ENCODE data around the gene OSBPL9.
A peak's percentile ranks its signal among the peaks of the same experiment; 100 is the strongest.
"Not testable (repeated sequence)": the region's sequence is repeated elsewhere in the genome, so short reads cannot be mapped to it uniquely, and the experiment has no call there.

Gene OSBPL9

GRCh38 chr1:51592711-51593110, 24.2 kb upstream of the OSBPL9 start:
- no peak for DNase-seq (ENCODE audit: low spot score in 2 of 2)
- Mint-ChIP-seq H3K27ac (no peak overlapping the region), H3K36me3 (no peaks in the 10 kb centered on the region), H3K4me3 (no peak overlapping the region), H3K4me1 (no peaks in the 10 kb centered on the region), H3K9me3 (no peaks in the 10 kb centered on the region)
- no peak for ATAC-seq

GRCh38 chr1:51594716-51595115, 22.2 kb upstream of the OSBPL9 start:
- DNase-seq (ENCODE audit: low spot score in 2 of 2), result no peak

GRCh38 chr1:51600529-51600928, 16.4 kb upstream of the OSBPL9 start:
- Mint-ChIP-seq H3K36me3 (no peaks in the 10 kb centered on the region), H3K9me3 (no peaks in the 10 kb centered on the region), H3K27ac (no peak overlapping the region), H3K4me1 (no peaks in the 10 kb centered on the region), H3K4me3 (no peak overlapping the region)
- DNase-seq (ENCODE audit: low spot score in 2 of 2) (no peak), ATAC-seq (no peak)

More at GRCh38 chr1:51594716-51595115, 22.2 kb upstream of the OSBPL9 start:
- ATAC-seq, result no peak
- Mint-ChIP-seq H3K36me3 (no peaks in the 10 kb centered on the region), H3K9me3 (no peaks in the 10 kb centered on the region), H3K27ac (no peak overlapping the region), H3K4me3 (no peak overlapping the region), H3K4me1 (no peaks in the 10 kb centered on the region)

GRCh38 chr1:51600965-51601364, 15.9 kb upstream of the OSBPL9 start:
- H3K4me3 Mint-ChIP-seq, result no peak overlapping the region
- H3K27ac Mint-ChIP-seq, result no peak overlapping the region
- ATAC-seq, result no peak
- H3K4me1 Mint-ChIP-seq, result no peaks in the 10 kb centered on the region
- no peaks in the 10 kb centered on the region for H3K9me3 Mint-ChIP-seq
- H3K36me3 Mint-ChIP-seq, result no peaks in the 10 kb centered on the region
- no peak for DNase-seq (ENCODE audit: low spot score in 2 of 2)

- DNase-seq (ENCODE audit: low spot score in 2 of 2) (no peak), ATAC-seq (no peak)
- Mint-ChIP-seq H3K27ac (no peak overlapping the region), H3K4me1 (no peaks in the 10 kb centered on the region), H3K36me3 (no peaks in the 10 kb centered on the region), H3K4me3 (no peak overlapping the region), H3K9me3 (no peaks in the 10 kb centered on the region)
Observed at GRCh38 chr1:51605961-51606723, 10.8 kb upstream of the OSBPL9 start.

- Mint-ChIP-seq H3K27ac (no peak overlapping the region), H3K9me3 (no peaks in the 10 kb centered on the region), H3K4me1 (no peaks in the 10 kb centered on the region), H3K4me3 (no peak overlapping the region), H3K36me3 (no peaks in the 10 kb centered on the region)
- no peak for DNase-seq (ENCODE audit: low spot score in 2 of 2)
- ATAC-seq, result no peak
Observed at GRCh38 chr1:51607681-51608095, 9.2 kb upstream of the OSBPL9 start.

- H3K4me3 Mint-ChIP-seq; H3K9me3 Mint-ChIP-seq; DNase-seq (ENCODE audit: low spot score in 2 of 2); H3K27ac Mint-ChIP-seq; ATAC-seq; H3K36me3 Mint-ChIP-seq; H3K4me1 Mint-ChIP-seq: not testable (repeated sequence)
Observed at GRCh38 chr1:51610104-51610503, 6.8 kb upstream of the OSBPL9 start.

- Mint-ChIP-seq H3K36me3 (no peaks in the 10 kb centered on the region), H3K9me3 (no peaks in the 10 kb centered on the region), H3K4me3 (no peak overlapping the region), H3K27ac (no peak overlapping the region), H3K4me1 (no peaks in the 10 kb centered on the region)
- no peak for DNase-seq (ENCODE audit: low spot score in 2 of 2)
- no peak for ATAC-seq
Observed at GRCh38 chr1:51610637-51611036, 6.3 kb upstream of the OSBPL9 start.

GRCh38 chr1:51612447-51612961, 4.4 kb upstream of the OSBPL9 start:
- no peak for DNase-seq (ENCODE audit: low spot score in 2 of 2)

GRCh38 chr1:51615780-51616291, 1.1 kb upstream of the OSBPL9 start:
- Mint-ChIP-seq H3K27ac (no peak overlapping the region), H3K36me3 (no peaks in the 10 kb centered on the region), H3K4me3 (peak overlapping the region; percentile 98), H3K9me3 (no peaks in the 10 kb centered on the region), H3K4me1 (peaks cover 21% of the 10 kb centered on the region)
- ATAC-seq, result no peak
- no peak for DNase-seq (ENCODE audit: low spot score in 2 of 2)

More at GRCh38 chr1:51612447-51612961, 4.4 kb upstream of the OSBPL9 start:
- Mint-ChIP-seq H3K36me3 (no peaks in the 10 kb centered on the region), H3K4me3 (no peak overlapping the region), H3K4me1 (peaks cover 10% of the 10 kb centered on the region), H3K9me3 (no peaks in the 10 kb centered on the region), H3K27ac (no peak overlapping the region)
- no peak for ATAC-seq

- DNase-seq (ENCODE audit: low spot score in 2 of 2), result no peak
- Mint-ChIP-seq H3K27ac (peak overlapping the region; percentile 98), H3K36me3 (no peaks in the 10 kb centered on the region), H3K4me3 (peak overlapping the region; percentile 98), H3K4me1 (peaks cover 21% of the 10 kb centered on the region), H3K9me3 (no peaks in the 10 kb centered on the region)
- no peak for ATAC-seq
Observed at GRCh38 chr1:51616490-51616889, 402 bp upstream of the OSBPL9 start.

GRCh38 chr1:51618715-51619114, 1.8 kb downstream of the OSBPL9 start:
- Mint-ChIP-seq H3K36me3 (no peaks in the 10 kb centered on the region), H3K9me3 (no peaks in the 10 kb centered on the region), H3K4me1 (peaks cover 36% of the 10 kb centered on the region), H3K27ac (no peak overlapping the region), H3K4me3 (peak overlapping the region; percentile 98)
- ATAC-seq (no peak), DNase-seq (ENCODE audit: low spot score in 2 of 2) (no peak)

- no peaks in the 10 kb centered on the region for H3K9me3 Mint-ChIP-seq
- H3K27ac Mint-ChIP-seq, result no peak overlapping the region
- no peak overlapping the region for H3K4me3 Mint-ChIP-seq
- no peak for ATAC-seq
- peaks cover 43% of the 10 kb centered on the region for H3K4me1 Mint-ChIP-seq
- no peaks in the 10 kb centered on the region for H3K36me3 Mint-ChIP-seq
- DNase-seq (ENCODE audit: low spot score in 2 of 2), result no peak
Observed at GRCh38 chr1:51620470-51620869, 3.6 kb downstream of the OSBPL9 start.

GRCh38 chr1:51621161-51621560, 4.3 kb downstream of the OSBPL9 start:
- H3K4me1 Mint-ChIP-seq, result peaks cover 42% of the 10 kb centered on the region
- no peaks in the 10 kb centered on the region for H3K36me3 Mint-ChIP-seq
- DNase-seq (ENCODE audit: low spot score in 2 of 2) (no peak), ATAC-seq (no peak)
- no peaks in the 10 kb centered on the region for H3K9me3 Mint-ChIP-seq
- H3K4me3 Mint-ChIP-seq, result no peak overlapping the region
- no peak overlapping the region for H3K27ac Mint-ChIP-seq

- DNase-seq (ENCODE audit: low spot score in 2 of 2) (no peak), ATAC-seq (no peak)
- H3K27ac Mint-ChIP-seq, result peak overlapping the region; percentile 18
- no peaks in the 10 kb centered on the region for H3K36me3 Mint-ChIP-seq
- H3K9me3 Mint-ChIP-seq, result no peaks in the 10 kb centered on the region
- peaks cover 37% of the 10 kb centered on the region for H3K4me1 Mint-ChIP-seq
- no peak overlapping the region for H3K4me3 Mint-ChIP-seq
Observed at GRCh38 chr1:51621841-51622454, 5.1 kb downstream of the OSBPL9 start.

- H3K27ac Mint-ChIP-seq, result no peak overlapping the region
- DNase-seq (ENCODE audit: low spot score in 2 of 2), result no peak
- H3K36me3 Mint-ChIP-seq, result no peaks in the 10 kb centered on the region
- no peaks in the 10 kb centered on the region for H3K9me3 Mint-ChIP-seq
- peaks cover 35% of the 10 kb centered on the region for H3K4me1 Mint-ChIP-seq
- H3K4me3 Mint-ChIP-seq, result no peak overlapping the region
- ATAC-seq, result peak; percentile 53
Observed at GRCh38 chr1:51622455-51622913, 5.6 kb downstream of the OSBPL9 start.
